ENCODE results near the gene CHD2. TPM values are rescaled to one million over a fixed set of nuclear protein-coding genes. Genes with fewer than 3 reads are reported as not detected.

CHD2 gene
- total and polyA plus RNA-seq, 10 of the 15 experiments (the other 5 are each of a cell fraction or from before 2014, with no cell fraction given): 38.1 to 94.7 (median 63.3) TPM

GRCh38 chr15:93024293-93024692 is 124.2 kb downstream of the CHD2 start:
- Histone ChIP-seq H3K27ac (ENCODE audit: control insufficient read depth, insufficient read depth) (no peak overlapping the region), H3K9me3 (replicated peaks; ENCODE audit: control insufficient read depth, insufficient read depth, low read length) (no peaks in the 10 kb centered on the region), H3K36me3 (ENCODE audit: control insufficient read depth in 2 of 2, insufficient read depth in 2 of 2, low read length in 1 of 2) (peaks cover 28 to 35% of the 10 kb centered on the region in 2 experiments), H3K9ac (ENCODE audit: control insufficient read depth, insufficient read depth, low read length) (no peak overlapping the region), H4K20me1 (ENCODE audit: control insufficient read depth, insufficient read depth) (no peaks in the 10 kb centered on the region; the same call in 1 of the 2 replicates), H2AFZ (ENCODE audit: control insufficient read depth, low read depth, low read length) (no peak overlapping the region), H3K4me2 (ENCODE audit: control insufficient read depth, insufficient read depth) (no peak overlapping the region), H3K4me3 (no peak overlapping the region), H3K4me1 (ENCODE audit: control insufficient read depth, insufficient read depth, low read length) (peaks cover 18% of the 10 kb centered on the region), H3K27me3 (replicated peaks in 1 of 2; ENCODE audit: control insufficient read depth in 2 of 2, insufficient read depth in 2 of 2, low read length in 1 of 2) (no peaks in the 10 kb centered on the region), H3K79me2 (ENCODE audit: control insufficient read depth, insufficient read depth, low read length) (no peaks in the 10 kb centered on the region)
- intact Hi-C loops (cut with micrococcal nuclease; ENCODE audit: unreplicated experiment) (no loop called here), in situ Hi-C loops (cut with MboI) (no loop called here)
- DNase-seq (ENCODE audit: low read depth, low spot score) (no peak), FAIRE-seq (no peak), ATAC-seq (no peak)
- 97% methylated on average over 10 of the region's 10 CpGs for WGBS (ENCODE audit: insufficient coverage, insufficient replicate concordance, low lambda C conversion rate, missing lambda C conversion rate)
- ChIA-PET POLR2A (no interaction called here), CTCF (interaction anchor here (1.0 kb wide), 1 partner anchor 227 kb away, joined by 3 read pairs; no protein-coding TSS in a partner anchor), RAD21 (ENCODE audit: unreplicated experiment) (no interaction called here), SMC1A (ENCODE audit: uncharacterized antibody, unreplicated experiment) (no interaction called here)
- no TSS peak for BruUV-seq (replicated peaks)
- TF ChIP-seq RFX5 (IDR thresholded peaks at IDR 0.05; ENCODE audit: low read depth, low read length) (no peak), SIX5 (IDR thresholded peaks at IDR 0.05; ENCODE audit: low read depth, low read length, severe bottlenecking) (no peak), KAT2A (conservative IDR thresholded peaks at IDR 0.05; ENCODE audit: control insufficient read depth, low read depth, low read length) (no peak), ZNF384 (IDR thresholded peaks at IDR 0.05; ENCODE audit: borderline replicate concordance, low read depth, low read length) (no peak), ZBTB11 (CRISPR knock-in tag; IDR thresholded peaks at IDR 0.05) (no peak), CHD1 (IDR thresholded peaks at IDR 0.05; ENCODE audit: low read depth, low read length) (no peak)
- TF ChIP-seq, protein P1, sequence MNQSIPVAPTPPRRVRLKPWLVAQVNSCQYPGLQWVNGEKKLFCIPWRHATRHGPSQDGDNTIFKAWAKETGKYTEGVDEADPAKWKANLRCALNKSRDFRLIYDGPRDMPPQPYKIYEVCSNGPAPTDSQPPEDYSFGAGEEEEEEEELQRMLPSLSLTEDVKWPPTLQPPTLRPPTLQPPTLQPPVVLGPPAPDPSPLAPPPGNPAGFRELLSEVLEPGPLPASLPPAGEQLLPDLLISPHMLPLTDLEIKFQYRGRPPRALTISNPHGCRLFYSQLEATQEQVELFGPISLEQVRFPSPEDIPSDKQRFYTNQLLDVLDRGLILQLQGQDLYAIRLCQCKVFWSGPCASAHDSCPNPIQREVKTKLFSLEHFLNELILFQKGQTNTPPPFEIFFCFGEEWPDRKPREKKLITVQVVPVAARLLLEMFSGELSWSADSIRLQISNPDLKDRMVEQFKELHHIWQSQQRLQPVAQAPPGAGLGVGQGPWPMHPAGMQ (IDR thresholded peaks at IDR 0.05; ENCODE audit: borderline replicate concordance): no peak
- TF ChIP-seq, protein P2, sequence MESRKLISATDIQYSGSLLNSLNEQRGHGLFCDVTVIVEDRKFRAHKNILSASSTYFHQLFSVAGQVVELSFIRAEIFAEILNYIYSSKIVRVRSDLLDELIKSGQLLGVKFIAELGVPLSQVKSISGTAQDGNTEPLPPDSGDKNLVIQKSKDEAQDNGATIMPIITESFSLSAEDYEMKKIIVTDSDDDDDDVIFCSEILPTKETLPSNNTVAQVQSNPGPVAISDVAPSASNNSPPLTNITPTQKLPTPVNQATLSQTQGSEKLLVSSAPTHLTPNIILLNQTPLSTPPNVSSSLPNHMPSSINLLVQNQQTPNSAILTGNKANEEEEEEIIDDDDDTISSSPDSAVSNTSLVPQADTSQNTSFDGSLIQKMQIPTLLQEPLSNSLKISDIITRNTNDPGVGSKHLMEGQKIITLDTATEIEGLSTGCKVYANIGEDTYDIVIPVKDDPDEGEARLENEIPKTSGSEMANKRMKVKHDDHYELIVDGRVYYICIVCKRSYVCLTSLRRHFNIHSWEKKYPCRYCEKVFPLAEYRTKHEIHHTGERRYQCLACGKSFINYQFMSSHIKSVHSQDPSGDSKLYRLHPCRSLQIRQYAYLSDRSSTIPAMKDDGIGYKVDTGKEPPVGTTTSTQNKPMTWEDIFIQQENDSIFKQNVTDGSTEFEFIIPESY (IDR thresholded peaks at IDR 0.05): no peak

All from GM12878 (cell line).